SHP77 (cell line): Measurements from ENCODE around the gene CDH2.

Experiments used
- DNase-seq, 2 experiments: peaks; one replicate each; lab custom pipeline; 2025; lab: John Stamatoyannopoulos, UW

The CDH2 gene

GRCh38 chr18:28127228-28127627 lies 49.7 kb downstream of the CDH2 start:
- no peak for DNase-seq

- DNase-seq: no peak
These were observed 50.2 kb downstream of the CDH2 start for GRCh38 chr18:28126768-28127167.

DNA sequence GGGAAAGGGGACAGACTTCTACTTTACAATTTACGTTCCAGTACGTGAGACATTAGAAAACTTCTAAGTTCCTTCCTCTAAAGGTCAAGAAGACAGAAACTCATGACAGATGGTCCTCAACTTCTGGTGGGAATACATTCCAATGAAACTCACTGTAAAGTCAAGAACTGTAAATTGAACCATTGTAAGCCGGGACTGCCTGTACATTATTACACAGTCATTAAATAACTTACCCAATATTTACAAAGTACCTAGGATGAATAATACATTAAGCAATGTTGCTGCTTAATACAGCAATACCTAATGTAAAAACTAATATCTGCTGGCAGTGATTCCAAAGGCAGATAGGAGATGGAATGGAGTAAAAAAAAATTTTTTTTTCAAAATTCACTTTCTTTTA lies 51.9 kb downstream of the CDH2 start:
- no peak for DNase-seq

- DNase-seq: no peak
These were observed 52.5 kb downstream of the CDH2 start for GRCh38 chr18:28124131-28125029.

GRCh38 chr18:28123401-28124030 lies 53.4 kb downstream of the CDH2 start:
- DNase-seq: no peak

DNA sequence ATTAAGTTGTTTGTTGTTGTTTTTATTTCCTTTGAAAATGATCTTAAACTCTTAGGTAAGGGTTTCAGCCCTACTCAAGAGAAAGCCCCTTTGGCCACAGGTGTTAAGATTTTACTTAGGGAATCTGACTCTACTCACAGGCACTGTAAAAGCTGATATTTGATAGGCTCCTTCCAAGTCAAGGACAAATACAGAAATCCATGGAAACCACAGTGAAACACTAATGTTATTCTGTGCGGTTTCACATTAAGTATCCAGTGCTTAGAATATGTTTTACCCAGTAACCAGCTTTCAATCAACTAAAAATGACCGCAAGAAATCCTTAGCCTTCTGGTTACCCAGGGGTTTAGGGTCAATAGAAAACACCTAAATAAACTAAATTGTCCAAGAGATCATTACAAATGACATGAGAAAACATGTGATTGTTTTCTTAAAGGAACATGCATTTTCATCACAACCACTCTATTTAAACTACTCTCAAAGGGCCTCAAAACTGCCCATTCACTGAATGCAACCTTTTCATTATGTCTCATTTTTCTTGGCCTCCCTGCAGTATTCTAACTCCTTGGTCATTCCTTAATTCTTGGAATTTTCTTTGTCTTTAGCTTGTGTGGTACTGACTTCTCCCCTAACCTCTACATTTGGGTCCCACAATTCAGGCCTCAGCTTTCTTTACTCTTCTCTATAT lies 56.0 kb downstream of the CDH2 start:
- DNase-seq: no peak

GRCh38 chr18:28116461-28116860 lies 60.5 kb downstream of the CDH2 start:
- no peak for DNase-seq

DNA sequence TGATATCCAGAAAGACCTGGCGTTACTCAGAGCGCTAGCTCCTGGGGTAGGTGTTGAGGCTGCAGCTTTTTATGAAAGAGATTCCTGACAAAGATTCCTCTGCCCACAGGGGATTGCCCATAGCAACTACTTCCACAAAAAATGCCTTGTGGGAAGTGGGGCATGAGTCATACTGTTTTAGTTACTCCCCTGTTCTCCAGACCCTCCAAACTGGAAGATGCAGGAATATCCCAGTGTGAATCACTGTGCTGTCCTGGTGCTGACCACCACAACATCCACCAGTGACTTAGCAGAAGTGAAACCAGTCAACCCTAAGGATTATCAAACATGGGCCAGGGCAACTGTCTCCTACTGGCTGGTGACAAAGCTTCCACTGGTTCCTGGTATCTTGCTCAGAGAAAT lies 61.8 kb downstream of the CDH2 start:
- DNase-seq: no peak

- DNase-seq: no peak
These were observed 62.5 kb downstream of the CDH2 start for GRCh38 chr18:28114472-28114871.

DNA sequence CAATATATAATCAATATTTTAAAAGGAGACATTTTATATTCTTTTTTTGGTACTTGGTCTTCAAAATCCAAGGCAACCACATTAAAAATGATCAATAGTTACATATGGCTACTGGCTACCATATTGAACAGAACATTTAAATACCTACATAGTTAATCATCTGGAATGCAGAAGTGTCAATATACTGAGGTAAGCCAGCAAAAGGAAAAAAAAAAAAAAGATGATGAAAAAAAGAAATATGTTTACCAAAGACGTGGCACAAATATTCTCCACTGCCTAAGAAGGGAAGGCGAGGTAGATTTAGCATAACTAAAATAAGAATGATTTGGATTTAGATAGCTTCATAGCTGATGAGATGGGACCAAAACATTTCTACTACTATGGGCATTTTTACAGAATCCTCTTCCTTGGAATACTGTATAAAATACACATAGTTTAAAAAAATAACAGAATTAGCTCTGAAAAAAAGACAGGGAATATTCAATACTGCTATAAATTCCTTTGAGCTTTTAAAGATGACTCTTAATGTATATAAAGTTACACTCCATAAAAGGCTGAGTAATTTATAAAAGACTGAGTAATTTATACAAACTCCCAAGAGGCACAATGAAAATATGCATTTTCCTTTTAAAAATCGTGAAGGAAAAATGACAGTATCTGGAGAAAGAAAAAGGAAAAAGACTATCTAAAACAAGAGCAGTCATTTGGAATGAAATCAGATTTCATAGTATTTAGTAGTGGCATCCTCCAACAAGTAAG lies 63.5 kb downstream of the CDH2 start:
- DNase-seq: no peak

DNA sequence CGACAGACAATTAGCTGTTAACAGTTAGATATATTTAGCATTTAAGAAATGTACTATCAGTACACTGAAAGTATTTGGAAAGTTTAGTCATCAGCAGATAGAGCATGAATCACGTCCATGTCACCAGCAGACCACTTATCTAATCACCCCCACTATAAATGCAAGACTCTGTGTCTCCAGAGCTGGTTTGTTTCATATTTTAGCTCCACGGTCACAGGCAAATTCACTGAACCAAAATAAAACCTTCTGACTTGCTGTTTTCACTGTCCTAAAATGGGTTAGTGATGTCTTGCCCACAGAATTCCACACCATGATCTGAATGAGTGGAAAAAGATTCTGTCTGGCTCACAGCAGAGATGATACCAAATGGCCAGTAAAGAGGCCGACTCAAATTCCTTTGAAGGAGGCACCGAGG lies 64.9 kb downstream of the CDH2 start:
- no peak for DNase-seq

GRCh38 chr18:28110924-28111323 lies 66.0 kb downstream of the CDH2 start:
- no peak for DNase-seq

DNA sequence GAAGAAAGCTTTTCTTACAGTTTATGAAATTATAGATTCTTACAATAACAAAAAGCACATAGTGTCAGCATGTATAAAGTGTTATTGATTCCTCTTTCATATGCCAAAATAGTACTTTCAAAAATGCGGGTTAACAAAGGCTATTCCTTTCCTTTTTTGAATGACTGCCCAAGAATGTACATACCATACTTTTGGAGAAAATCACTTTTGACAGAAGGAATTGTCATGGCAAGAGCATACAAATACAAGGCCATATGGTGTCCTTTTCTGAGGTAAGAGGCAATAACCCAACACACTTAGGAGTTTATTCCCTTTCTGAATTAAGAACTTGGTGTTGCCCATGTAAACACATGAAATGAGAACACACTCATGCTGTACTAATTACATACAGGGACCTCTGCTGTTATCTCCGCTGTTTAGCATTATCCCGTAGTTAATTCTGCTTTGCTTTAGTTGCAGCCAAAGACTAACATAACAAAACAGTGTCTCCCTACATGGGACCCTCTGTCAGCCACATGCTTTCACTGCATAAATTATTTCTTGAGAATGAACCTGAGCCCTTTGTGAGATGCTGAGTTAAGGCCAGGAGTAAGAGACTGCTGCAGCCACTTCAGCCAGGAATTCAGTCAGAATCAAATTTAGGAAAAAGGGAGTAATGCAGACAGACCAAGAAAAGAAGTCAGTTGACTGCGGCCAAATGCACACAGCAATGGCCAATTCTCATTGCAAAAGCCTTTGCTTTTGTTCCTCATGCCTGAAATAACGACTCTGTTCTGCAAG lies 67.0 kb downstream of the CDH2 start:
- DNase-seq: no peak

DNA sequence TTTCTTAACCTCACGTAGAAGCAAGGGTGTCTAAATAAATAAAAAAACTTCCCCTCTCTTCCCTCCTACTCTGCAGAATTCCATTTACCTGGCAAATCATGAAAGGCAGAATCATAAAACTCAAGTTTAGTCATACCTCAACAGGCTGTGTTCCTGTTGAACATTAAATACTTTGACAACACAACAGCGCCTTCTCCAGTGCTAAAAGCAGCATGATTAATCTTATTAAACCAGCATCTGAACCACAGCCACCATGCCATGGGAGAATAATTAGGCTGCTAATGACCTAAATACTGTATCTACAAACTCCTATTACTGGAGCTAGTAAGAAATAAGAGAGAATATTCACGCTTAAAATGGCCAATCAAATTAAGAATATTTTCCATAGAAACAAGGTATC lies 68.1 kb downstream of the CDH2 start:
- DNase-seq: no peak

DNA sequence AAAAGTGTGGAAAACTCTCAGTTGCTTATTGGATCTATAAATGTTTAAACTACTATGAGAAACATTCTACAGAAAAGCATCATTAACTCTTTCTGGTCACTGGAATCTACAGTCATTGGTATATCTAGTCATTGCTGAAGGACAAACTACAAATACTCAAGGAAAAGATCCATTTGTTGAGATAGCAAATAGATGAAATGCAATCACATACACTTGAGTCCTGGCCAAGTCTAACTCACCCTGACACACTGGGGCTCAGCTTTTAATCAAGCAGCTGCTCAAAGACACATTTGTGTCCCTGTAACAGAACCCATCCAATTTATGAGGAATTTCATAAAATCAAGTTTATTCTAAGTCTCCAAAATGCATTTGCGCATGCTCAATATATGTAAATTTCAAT lies 68.7 kb downstream of the CDH2 start:
- no peak for DNase-seq

GRCh38 chr18:28099237-28099636 lies 77.7 kb downstream of the CDH2 start:
- no peak for DNase-seq

GRCh38 chr18:28095631-28096030 lies 81.3 kb downstream of the CDH2 start:
- DNase-seq: no peak

- no peak for DNase-seq
These were observed 81.9 kb downstream of the CDH2 start for GRCh38 chr18:28095041-28095440.

DNA sequence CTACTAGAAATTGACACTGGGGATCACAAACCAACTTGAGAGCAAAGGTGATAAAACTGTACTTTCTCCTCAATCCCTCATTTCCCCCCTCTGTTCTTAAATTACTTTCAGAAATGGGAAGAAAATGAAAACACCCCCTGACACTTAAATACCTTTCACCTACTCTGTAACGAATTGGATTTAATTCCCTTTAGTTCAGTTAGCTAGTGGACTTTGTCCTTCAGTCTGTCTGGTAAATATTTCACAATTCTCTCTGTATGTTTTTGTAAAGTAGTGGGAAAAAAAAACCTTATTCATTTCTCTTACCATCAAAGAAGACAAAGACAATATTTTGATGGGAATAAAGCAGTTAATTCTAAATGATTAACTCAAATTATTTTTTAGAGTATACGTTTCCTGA lies 85.7 kb downstream of the CDH2 start:
- no peak for DNase-seq

- DNase-seq: no peak
These were observed 88.5 kb downstream of the CDH2 start for GRCh38 chr18:28088477-28088876.
